Fibroblast of lung (primary cell): ENCODE measurements around the gene PNPO.

ENCODE experiments used
- EZH2 ChIP-seq: IDR thresholded peaks from 2 replicates; pipeline ENCODE4 v1.5.1; 2012; ENCODE audit warnings: low read length, control low read depth, mild to moderate bottlenecking; ENCODE audit errors: missing control alignments
- TF ChIP-seq, protein P1 (sequence below), 2 donors: IDR thresholded peaks in 1 of 2; conservative IDR thresholded peaks in 1 of 2; 1 replicate in 1 of 2; 2 replicates in 1 of 2; pipeline ENCODE4 v1.5.1; 2011 to 2012; ENCODE audit warnings: low read length in 2 of 2, control low read depth in 1 of 2, inconsistent platforms in 1 of 2, low read depth in 1 of 2, mild to moderate bottlenecking in 1 of 2

- TF ChIP-seq, protein P1, sequence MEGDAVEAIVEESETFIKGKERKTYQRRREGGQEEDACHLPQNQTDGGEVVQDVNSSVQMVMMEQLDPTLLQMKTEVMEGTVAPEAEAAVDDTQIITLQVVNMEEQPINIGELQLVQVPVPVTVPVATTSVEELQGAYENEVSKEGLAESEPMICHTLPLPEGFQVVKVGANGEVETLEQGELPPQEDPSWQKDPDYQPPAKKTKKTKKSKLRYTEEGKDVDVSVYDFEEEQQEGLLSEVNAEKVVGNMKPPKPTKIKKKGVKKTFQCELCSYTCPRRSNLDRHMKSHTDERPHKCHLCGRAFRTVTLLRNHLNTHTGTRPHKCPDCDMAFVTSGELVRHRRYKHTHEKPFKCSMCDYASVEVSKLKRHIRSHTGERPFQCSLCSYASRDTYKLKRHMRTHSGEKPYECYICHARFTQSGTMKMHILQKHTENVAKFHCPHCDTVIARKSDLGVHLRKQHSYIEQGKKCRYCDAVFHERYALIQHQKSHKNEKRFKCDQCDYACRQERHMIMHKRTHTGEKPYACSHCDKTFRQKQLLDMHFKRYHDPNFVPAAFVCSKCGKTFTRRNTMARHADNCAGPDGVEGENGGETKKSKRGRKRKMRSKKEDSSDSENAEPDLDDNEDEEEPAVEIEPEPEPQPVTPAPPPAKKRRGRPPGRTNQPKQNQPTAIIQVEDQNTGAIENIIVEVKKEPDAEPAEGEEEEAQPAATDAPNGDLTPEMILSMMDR (conservative IDR thresholded peaks at IDR 0.05 in 1 of 2, IDR thresholded peaks at IDR 0.05 in 1 of 2; ENCODE audit: low read depth in 1 of 2, low read length in 2 of 2) = no peak
- TF ChIP-seq EZH2 = no peak
These were observed 28.8 kb downstream of the PNPO start for GRCh38 chr17:47969930-47970724.
